SK-N-SH treated with all-trans-retinoic acid at 6 μM for 48 hours (cell line): ENCODE data around the gene ARMH3.

Source experiments
- ATAC-seq: fragments of 200-7000 bp; cut with Tn5 transposase; 3 replicates; pipeline ENCODE4 v1.9.1; 2020; ENCODE audit warnings: mild to moderate bottlenecking, moderate library complexity
- ARNTL ChIP-seq: fragments of 450-650 bp; formaldehyde crosslinking; IDR thresholded peaks from 2 replicates; pipeline ENCODE4 v1.5.0; 2020; ENCODE audit warnings: low read depth, mild to moderate bottlenecking, moderate library complexity, borderline replicate concordance
- BACH2 ChIP-seq: fragments of 250-450 bp; sonication (Bioruptor Pico); IDR thresholded peaks from 2 replicates; pipeline ENCODE4 v1.9.0; 2021; ENCODE audit warnings: mild to moderate bottlenecking, borderline replicate concordance
- CSDC2 ChIP-seq: fragments of 250-450 bp; sonication (Bioruptor Pico); IDR thresholded peaks from 2 replicates; pipeline ENCODE4 v1.5.0; 2020; ENCODE audit warnings: mild to moderate bottlenecking, moderate library complexity
- ESRRG ChIP-seq: fragments of 250-450 bp; sonication (Bioruptor Pico); IDR thresholded peaks from 2 replicates; pipeline ENCODE4 v1.6.1; 2021; ENCODE audit warnings: mild to moderate bottlenecking
- GLIS3 ChIP-seq: fragments of 250-450 bp; sonication (Bioruptor Pico); IDR thresholded peaks from 2 replicates; pipeline ENCODE4 v1.5.0; 2020; ENCODE audit warnings: mild to moderate bottlenecking, moderate library complexity
- ISL1 ChIP-seq: fragments of 250-450 bp; sonication (Bioruptor Pico); IDR thresholded peaks from 2 replicates; pipeline ENCODE4 v2.1.2; 2022; ENCODE audit warnings: mild to moderate bottlenecking, moderate library complexity
- OSR1 ChIP-seq: fragments of 250-450 bp; sonication (Bioruptor Pico); IDR thresholded peaks from 2 replicates; pipeline ENCODE4 v1.8.0; 2022; ENCODE audit warnings: moderate library complexity, mild to moderate bottlenecking, inconsistent platforms
- PPARA ChIP-seq: fragments of 250-450 bp; sonication (Bioruptor Pico); IDR thresholded peaks from 2 replicates; pipeline ENCODE4 v1.5.0; 2020; ENCODE audit warnings: mild to moderate bottlenecking, borderline replicate concordance
- RARB ChIP-seq: fragments of 250-450 bp; sonication (Bioruptor Pico); IDR thresholded peaks from 2 replicates; pipeline ENCODE4 v1.8.0; 2021; ENCODE audit warnings: mild to moderate bottlenecking, moderate library complexity
- SNAI2 ChIP-seq: fragments of 250-450 bp; sonication (Bioruptor Pico); IDR thresholded peaks from 2 replicates; pipeline ENCODE4 v1.5.0; 2020; ENCODE audit warnings: mild to moderate bottlenecking, moderate library complexity
- TCF4 ChIP-seq: fragments of 250-450 bp; sonication (Bioruptor Pico); IDR thresholded peaks from 2 replicates; pipeline ENCODE4 v1.8.0; 2021; ENCODE audit warnings: mild to moderate bottlenecking, moderate library complexity, borderline replicate concordance
- TOX ChIP-seq: fragments of 250-450 bp; sonication (Bioruptor Pico); IDR thresholded peaks from 2 replicates; pipeline ENCODE4 v1.8.0; 2021; ENCODE audit warnings: mild to moderate bottlenecking, moderate library complexity, borderline replicate concordance
- ZC3H10 ChIP-seq: fragments of 250-450 bp; sonication (Bioruptor Pico); IDR thresholded peaks from 2 replicates; pipeline ENCODE4 v1.5.1; 2021; ENCODE audit warnings: mild to moderate bottlenecking, moderate library complexity
- ZFP3 ChIP-seq: fragments of 250-450 bp; sonication (Bioruptor Pico); IDR thresholded peaks from 2 replicates; pipeline ENCODE4 v1.5.0; 2020; ENCODE audit warnings: mild to moderate bottlenecking, moderate library complexity
- ZFP30 ChIP-seq: fragments of 450-650 bp; formaldehyde crosslinking; IDR thresholded peaks from 2 replicates; pipeline ENCODE4 v1.5.0; 2022; ENCODE audit warnings: mild to moderate bottlenecking, moderate library complexity
- ZNF565 ChIP-seq: fragments of 450-650 bp; formaldehyde crosslinking; conservative IDR thresholded peaks from 2 replicates; pipeline ENCODE4 v1.5.0; 2020; ENCODE audit warnings: low read depth, mild to moderate bottlenecking, moderate library complexity
- ZNF70 ChIP-seq: fragments of 450-650 bp; formaldehyde crosslinking; IDR thresholded peaks from 2 replicates; pipeline ENCODE4 v1.5.0; 2020; ENCODE audit warnings: mild to moderate bottlenecking, moderate library complexity
- ZNF8 ChIP-seq: fragments of 450-650 bp; formaldehyde crosslinking; IDR thresholded peaks from 2 replicates; pipeline ENCODE4 v1.5.0; 2020; ENCODE audit warnings: mild to moderate bottlenecking, moderate library complexity
- TF ChIP-seq, protein P1 (sequence below): fragments of 250-450 bp; sonication (Bioruptor Pico); IDR thresholded peaks from 2 replicates; pipeline ENCODE4 v1.8.0; 2021; ENCODE audit warnings: low read depth, mild to moderate bottlenecking, moderate library complexity, borderline replicate concordance
- TF ChIP-seq, protein P2 (sequence below): fragments of 250-450 bp; sonication (Bioruptor Pico); IDR thresholded peaks from 2 replicates; pipeline ENCODE4 v1.5.1; 2021; ENCODE audit warnings: mild to moderate bottlenecking, moderate library complexity
- TF ChIP-seq, protein P3 (sequence below): fragments of 250-450 bp; sonication (Bioruptor Pico); IDR thresholded peaks from 2 replicates; pipeline ENCODE4 v1.8.0; 2020; ENCODE audit warnings: mild to moderate bottlenecking, moderate library complexity, borderline replicate concordance
- TF ChIP-seq, protein P4 (sequence below): fragments of 250-450 bp; sonication (Bioruptor Pico); IDR thresholded peaks from 2 replicates; pipeline ENCODE4 v1.5.1; 2020; ENCODE audit warnings: low read depth, mild to moderate bottlenecking, moderate library complexity

Gene ARMH3

DNA sequence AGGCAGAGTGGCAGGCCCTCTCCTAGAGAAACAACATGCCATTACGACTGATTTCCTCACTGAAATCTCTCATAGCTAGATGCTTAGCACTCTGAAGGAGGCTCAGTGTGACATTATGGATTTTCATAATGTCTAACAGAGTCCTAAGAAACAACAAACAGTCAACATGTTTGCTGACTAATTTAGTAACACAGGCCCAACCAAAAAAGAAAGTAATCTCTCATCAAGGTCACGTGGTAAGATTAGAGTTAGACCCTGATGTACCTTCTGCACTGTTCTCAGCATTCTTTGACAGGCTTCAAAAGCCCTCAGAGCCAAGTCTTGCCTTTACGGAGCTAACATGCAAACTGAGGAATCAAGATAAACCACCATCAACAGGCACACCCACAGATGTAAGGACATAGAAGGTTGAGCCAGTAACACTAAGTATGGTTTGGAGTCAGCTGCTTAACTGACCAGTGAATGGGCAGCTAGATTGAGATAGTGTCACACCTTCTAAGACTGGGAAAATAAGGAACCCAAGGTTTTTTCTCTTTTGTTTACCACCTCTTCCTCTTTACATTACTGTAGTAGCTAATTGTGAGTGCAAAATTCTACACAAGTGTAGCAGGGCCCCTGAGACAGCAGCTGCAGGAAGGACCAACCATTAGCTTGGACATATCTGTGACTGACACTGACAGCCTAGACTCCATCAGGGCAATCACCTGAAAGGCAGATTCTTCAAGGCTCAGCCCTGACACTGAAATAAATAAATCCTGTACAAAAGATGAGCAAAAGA lies 197.1 kb downstream of the ARMH3 start:
- ATAC-seq: no peak

DNA sequence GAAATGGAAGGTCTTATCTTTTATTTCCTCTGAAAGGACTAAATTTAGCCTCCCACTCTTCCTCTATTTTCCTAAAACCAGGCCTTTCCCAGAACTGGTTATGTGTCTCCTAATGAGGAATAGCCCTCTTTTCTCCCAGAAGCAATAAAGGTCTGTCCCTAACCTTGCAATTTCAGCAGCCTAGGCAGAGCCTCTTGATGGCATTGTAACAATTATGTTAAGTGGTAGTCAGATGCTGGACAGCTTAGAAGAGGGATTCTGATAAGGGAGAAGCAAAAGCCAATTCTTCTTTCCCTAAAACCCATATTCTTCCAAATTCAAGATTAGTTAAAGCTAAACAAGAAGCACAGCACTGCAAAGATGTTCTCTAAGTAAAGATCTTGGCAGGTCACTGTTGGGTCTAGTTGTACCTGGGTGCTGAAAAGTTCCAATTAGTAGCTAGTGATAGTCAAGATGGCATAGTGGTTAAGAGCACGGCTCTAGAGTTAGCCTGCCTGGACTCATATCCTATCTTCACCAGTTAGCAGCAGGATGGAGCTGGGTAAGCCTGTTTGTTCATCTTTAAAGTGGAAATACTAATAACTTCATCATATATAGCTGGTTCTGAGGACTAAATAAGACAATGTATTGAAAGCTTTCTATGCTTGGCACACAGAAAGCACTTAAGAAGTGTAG lies 198.0 kb downstream of the ARMH3 start:
- TF ChIP-seq ZFP30 (CRISPR knock-in tag) (no peak), ISL1 (no peak), BACH2 (CRISPR knock-in tag) (no peak), ZNF565 (CRISPR knock-in tag) (no peak), OSR1 (CRISPR knock-in tag) (no peak), ESRRG (CRISPR knock-in tag) (no peak), ZNF8 (CRISPR knock-in tag) (no peak), GLIS3 (CRISPR knock-in tag) (no peak), TOX (CRISPR knock-in tag) (no peak), RARB (CRISPR knock-in tag) (no peak), TCF4 (CRISPR knock-in tag) (no peak), ARNTL (CRISPR knock-in tag) (no peak), SNAI2 (CRISPR knock-in tag) (no peak), ZC3H10 (no peak)
- TF ChIP-seq, protein P1, sequence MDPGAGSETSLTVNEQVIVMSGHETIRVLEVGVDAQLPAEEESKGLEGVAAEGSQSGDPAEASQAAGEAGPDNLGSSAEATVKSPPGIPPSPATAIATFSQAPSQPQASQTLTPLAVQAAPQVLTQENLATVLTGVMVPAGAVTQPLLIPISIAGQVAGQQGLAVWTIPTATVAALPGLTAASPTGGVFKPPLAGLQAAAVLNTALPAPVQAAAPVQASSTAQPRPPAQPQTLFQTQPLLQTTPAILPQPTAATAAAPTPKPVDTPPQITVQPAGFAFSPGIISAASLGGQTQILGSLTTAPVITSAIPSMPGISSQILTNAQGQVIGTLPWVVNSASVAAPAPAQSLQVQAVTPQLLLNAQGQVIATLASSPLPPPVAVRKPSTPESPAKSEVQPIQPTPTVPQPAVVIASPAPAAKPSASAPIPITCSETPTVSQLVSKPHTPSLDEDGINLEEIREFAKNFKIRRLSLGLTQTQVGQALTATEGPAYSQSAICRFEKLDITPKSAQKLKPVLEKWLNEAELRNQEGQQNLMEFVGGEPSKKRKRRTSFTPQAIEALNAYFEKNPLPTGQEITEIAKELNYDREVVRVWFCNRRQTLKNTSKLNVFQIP (CRISPR knock-in tag): no peak
- TF ChIP-seq, protein P2, sequence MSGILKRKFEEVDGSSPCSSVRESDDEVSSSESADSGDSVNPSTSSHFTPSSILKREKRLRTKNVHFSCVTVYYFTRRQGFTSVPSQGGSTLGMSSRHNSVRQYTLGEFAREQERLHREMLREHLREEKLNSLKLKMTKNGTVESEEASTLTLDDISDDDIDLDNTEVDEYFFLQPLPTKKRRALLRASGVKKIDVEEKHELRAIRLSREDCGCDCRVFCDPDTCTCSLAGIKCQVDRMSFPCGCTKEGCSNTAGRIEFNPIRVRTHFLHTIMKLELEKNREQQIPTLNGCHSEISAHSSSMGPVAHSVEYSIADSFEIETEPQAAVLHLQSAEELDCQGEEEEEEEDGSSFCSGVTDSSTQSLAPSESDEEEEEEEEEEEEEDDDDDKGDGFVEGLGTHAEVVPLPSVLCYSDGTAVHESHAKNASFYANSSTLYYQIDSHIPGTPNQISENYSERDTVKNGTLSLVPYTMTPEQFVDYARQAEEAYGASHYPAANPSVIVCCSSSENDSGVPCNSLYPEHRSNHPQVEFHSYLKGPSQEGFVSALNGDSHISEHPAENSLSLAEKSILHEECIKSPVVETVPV (CRISPR knock-in tag): no peak
- no peak for ATAC-seq

More for the DNA sequence above, 197.1 kb downstream of the ARMH3 start:
- TF ChIP-seq SNAI2 (CRISPR knock-in tag) (no peak), ESRRG (CRISPR knock-in tag) (no peak), ZNF70 (CRISPR knock-in tag) (no peak), PPARA (CRISPR knock-in tag) (no peak), ZNF8 (CRISPR knock-in tag) (no peak), TCF4 (CRISPR knock-in tag) (no peak), ZNF565 (CRISPR knock-in tag) (no peak), CSDC2 (CRISPR knock-in tag) (no peak), ISL1 (no peak), OSR1 (CRISPR knock-in tag) (no peak), RARB (CRISPR knock-in tag) (no peak), GLIS3 (CRISPR knock-in tag) (no peak), TOX (CRISPR knock-in tag) (no peak), ARNTL (CRISPR knock-in tag) (no peak), ZFP3 (CRISPR knock-in tag) (no peak)
- TF ChIP-seq, protein P3, sequence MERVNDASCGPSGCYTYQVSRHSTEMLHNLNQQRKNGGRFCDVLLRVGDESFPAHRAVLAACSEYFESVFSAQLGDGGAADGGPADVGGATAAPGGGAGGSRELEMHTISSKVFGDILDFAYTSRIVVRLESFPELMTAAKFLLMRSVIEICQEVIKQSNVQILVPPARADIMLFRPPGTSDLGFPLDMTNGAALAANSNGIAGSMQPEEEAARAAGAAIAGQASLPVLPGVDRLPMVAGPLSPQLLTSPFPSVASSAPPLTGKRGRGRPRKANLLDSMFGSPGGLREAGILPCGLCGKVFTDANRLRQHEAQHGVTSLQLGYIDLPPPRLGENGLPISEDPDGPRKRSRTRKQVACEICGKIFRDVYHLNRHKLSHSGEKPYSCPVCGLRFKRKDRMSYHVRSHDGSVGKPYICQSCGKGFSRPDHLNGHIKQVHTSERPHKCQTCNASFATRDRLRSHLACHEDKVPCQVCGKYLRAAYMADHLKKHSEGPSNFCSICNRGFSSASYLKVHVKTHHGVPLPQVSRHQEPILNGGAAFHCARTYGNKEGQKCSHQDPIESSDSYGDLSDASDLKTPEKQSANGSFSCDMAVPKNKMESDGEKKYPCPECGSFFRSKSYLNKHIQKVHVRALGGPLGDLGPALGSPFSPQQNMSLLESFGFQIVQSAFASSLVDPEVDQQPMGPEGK: no peak
- TF ChIP-seq, protein P2 (CRISPR knock-in tag): no peak
- TF ChIP-seq, protein P4, sequence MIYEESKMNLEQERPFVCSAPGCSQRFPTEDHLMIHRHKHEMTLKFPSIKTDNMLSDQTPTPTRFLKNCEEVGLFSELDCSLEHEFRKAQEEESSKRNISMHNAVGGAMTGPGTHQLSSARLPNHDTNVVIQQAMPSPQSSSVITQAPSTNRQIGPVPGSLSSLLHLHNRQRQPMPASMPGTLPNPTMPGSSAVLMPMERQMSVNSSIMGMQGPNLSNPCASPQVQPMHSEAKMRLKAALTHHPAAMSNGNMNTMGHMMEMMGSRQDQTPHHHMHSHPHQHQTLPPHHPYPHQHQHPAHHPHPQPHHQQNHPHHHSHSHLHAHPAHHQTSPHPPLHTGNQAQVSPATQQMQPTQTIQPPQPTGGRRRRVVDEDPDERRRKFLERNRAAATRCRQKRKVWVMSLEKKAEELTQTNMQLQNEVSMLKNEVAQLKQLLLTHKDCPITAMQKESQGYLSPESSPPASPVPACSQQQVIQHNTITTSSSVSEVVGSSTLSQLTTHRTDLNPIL (CRISPR knock-in tag): no peak
- TF ChIP-seq, protein P1 (CRISPR knock-in tag): no peak
